Mesenchymal stem cell (in vitro differentiated cells and primary cell): Measurements from ENCODE around the gene P2RY6.

Experiments
- DNase-seq: peaks from one replicate; pipeline ENCODE4 v3.0.0-alpha.2; 2013
- H2AFZ ChIP-seq: one replicate; pipeline ENCODE4 v1.6.1; 2013; ENCODE audit warnings: low read depth, mild to moderate bottlenecking, control low read depth, inconsistent platforms, low read length, moderate library complexity
- H2AK5ac ChIP-seq: 2 replicates; pipeline ENCODE4 v1.6.1; 2013; ENCODE audit warnings: low read length, moderate library complexity, mild to moderate bottlenecking, inconsistent platforms; ENCODE audit not compliant: severe bottlenecking
- H2BK120ac ChIP-seq: one replicate; pipeline ENCODE4 v1.6.1; 2013; ENCODE audit warnings: low read depth, mild to moderate bottlenecking, inconsistent platforms, low read length, moderate library complexity
- H2BK12ac ChIP-seq, 2 experiments: one replicate each; pipeline ENCODE4 v1.6.1; 2013; ENCODE audit warnings: inconsistent platforms in 2 of 2, low read length in 2 of 2, mild to moderate bottlenecking in 2 of 2, moderate library complexity in 2 of 2, control low read depth in 1 of 2
- H2BK15ac ChIP-seq: one replicate; pipeline ENCODE4 v1.6.1; 2013; ENCODE audit warnings: mild to moderate bottlenecking, low read depth, inconsistent platforms; ENCODE audit not compliant: poor library complexity, severe bottlenecking
- H2BK5ac ChIP-seq: 2 replicates; pipeline ENCODE4 v1.6.1; 2013; ENCODE audit warnings: low read depth, mild to moderate bottlenecking, low read length, control low read depth, inconsistent platforms; ENCODE audit not compliant: poor library complexity, severe bottlenecking
- H3K14ac ChIP-seq, 2 experiments: one replicate each; pipeline ENCODE4 v1.6.1; 2013; ENCODE audit warnings: inconsistent platforms in 2 of 2, low read length in 2 of 2, control low read depth in 1 of 2, mild to moderate bottlenecking in 1 of 2, moderate library complexity in 1 of 2
- H3K18ac ChIP-seq, 2 experiments: one replicate each; pipeline ENCODE4 v1.6.1; 2013; ENCODE audit warnings: inconsistent platforms in 2 of 2, low read length in 2 of 2, control low read depth in 1 of 2, low read depth in 1 of 2, mild to moderate bottlenecking in 1 of 2
- H3K23ac ChIP-seq, 2 experiments: one replicate each; pipeline ENCODE4 v1.6.1; 2013; ENCODE audit warnings: inconsistent platforms in 2 of 2, low read length in 2 of 2, mild to moderate bottlenecking in 2 of 2, moderate library complexity in 2 of 2, control low read depth in 1 of 2
- H3K27ac ChIP-seq: 2 replicates; pipeline ENCODE4 v1.5.1; 2013; ENCODE audit warnings: mild to moderate bottlenecking, moderate library complexity, low read length, control low read depth, inconsistent platforms; ENCODE audit not compliant: poor library complexity, severe bottlenecking
- H3K27me3 ChIP-seq, 2 experiments: 2 replicates each; pipeline versions ENCODE4 v1.6.1 to v1.7.0; 2013; ENCODE audit warnings: low read length in 2 of 2, mild to moderate bottlenecking in 2 of 2, moderate library complexity in 2 of 2, control low read depth in 1 of 2, inconsistent platforms in 1 of 2; ENCODE audit not compliant: control insufficient read depth in 1 of 2, insufficient read depth in 1 of 2
- H3K36me3 ChIP-seq, 2 experiments: 2 replicates each; pipeline versions ENCODE4 v1.6.1 to v1.7.0; 2013; ENCODE audit warnings: low read length in 2 of 2, control low read depth in 1 of 2, inconsistent platforms in 1 of 2, low read depth in 1 of 2, mild to moderate bottlenecking in 1 of 2; ENCODE audit not compliant: insufficient read depth in 2 of 2, control insufficient read depth in 1 of 2
- H3K4ac ChIP-seq, 2 experiments: one replicate each; pipeline ENCODE4 v1.6.1; 2013; ENCODE audit warnings: inconsistent platforms in 2 of 2, low read length in 2 of 2, mild to moderate bottlenecking in 2 of 2, moderate library complexity in 2 of 2, control low read depth in 1 of 2, low read depth in 1 of 2
- H3K4me1 ChIP-seq: 2 replicates; pipeline ENCODE4 v1.6.1; 2013; ENCODE audit warnings: low read depth, low read length, control low read depth; ENCODE audit not compliant: control insufficient read depth, insufficient read depth
- H3K4me2 ChIP-seq: 2 replicates; pipeline ENCODE4 v1.6.1; 2013; ENCODE audit warnings: low read length, mild to moderate bottlenecking, inconsistent platforms; ENCODE audit not compliant: poor library complexity, severe bottlenecking
- H3K4me3 ChIP-seq, 2 experiments: 2 replicates each; pipeline versions ENCODE4 v1.5.1 to v1.7.0; 2013; ENCODE audit warnings: low read length in 2 of 2, mild to moderate bottlenecking in 2 of 2, control low read depth in 1 of 2, low read depth in 1 of 2; ENCODE audit not compliant: insufficient read depth in 1 of 2
- H3K79me1 ChIP-seq: replicated peaks from 2 replicates; pipeline ENCODE4 v1.6.1; 2013; ENCODE audit warnings: mild to moderate bottlenecking, control low read depth, low read length, inconsistent platforms; ENCODE audit not compliant: poor library complexity, severe bottlenecking
- H3K9ac ChIP-seq: 2 replicates; pipeline ENCODE4 v1.7.0; 2013; ENCODE audit warnings: mild to moderate bottlenecking, low read length, moderate library complexity
- H3K9me3 ChIP-seq: 2 replicates; pipeline ENCODE4 v1.7.0; 2013; ENCODE audit warnings: mild to moderate bottlenecking, low read length; ENCODE audit not compliant: control insufficient read depth
- H4K8ac ChIP-seq: one replicate; pipeline ENCODE4 v1.6.1; 2013; ENCODE audit warnings: inconsistent platforms, mild to moderate bottlenecking, low read length, moderate library complexity
- H4K91ac ChIP-seq: one replicate; pipeline ENCODE4 v1.6.1; 2013; ENCODE audit warnings: mild to moderate bottlenecking, low read length, inconsistent platforms
- WGBS: methylation state at CpG from one replicate; pipeline ENCODE4 v1.1.7; 2013; ENCODE audit warnings: mixed read lengths; 5-methylcytosine and 5-hydroxymethylcytosine counted together

The P2RY6 gene

GRCh38 chr11:73310076-73310475 lies 37.9 kb downstream of the P2RY6 start:
- H4K91ac ChIP-seq: no peak overlapping the region
- peaks cover 57% of the 10 kb centered on the region for H3K4me1 ChIP-seq
- H3K4me3 ChIP-seq: peak overlapping the region; percentile 26 to 89
- H4K8ac ChIP-seq: no peak overlapping the region
- peak overlapping the region; percentile 9 for H2AK5ac ChIP-seq
- H3K79me1 ChIP-seq: no peaks in the 10 kb centered on the region
- H2BK15ac ChIP-seq: no peak overlapping the region
- peak overlapping the region; percentile 64 to 77 for H3K18ac ChIP-seq
- H2AFZ ChIP-seq: no peak overlapping the region
- no peak overlapping the region for H3K14ac ChIP-seq
- H3K4me2 ChIP-seq: peak overlapping the region; percentile 98
- H3K23ac ChIP-seq: no peak overlapping the region
- peak overlapping the region in 1 of 2 experiments; percentile 35 for H3K4ac ChIP-seq
- no peaks in the 10 kb centered on the region for H3K9me3 ChIP-seq
- H3K36me3 ChIP-seq: peaks cover 24 to 27% of the 10 kb centered on the region in 2 experiments
- H3K27ac ChIP-seq: peak overlapping the region; percentile 94
- no peak overlapping the region for H2BK120ac ChIP-seq
- H3K9ac ChIP-seq: peak overlapping the region; percentile 98
- H2BK5ac ChIP-seq: no peak overlapping the region
- H3K27me3 ChIP-seq: no peaks in the 10 kb centered on the region
- no peak for DNase-seq
- WGBS: 86% methylated on average over 16 of the region's 16 CpGs
- no peak overlapping the region for H2BK12ac ChIP-seq

GRCh38 chr11:73310661-73311393 lies 38.7 kb downstream of the P2RY6 start:
- peak overlapping the region; percentile 79 for H3K9ac ChIP-seq
- H2AFZ ChIP-seq: no peak overlapping the region
- H3K23ac ChIP-seq: no peak overlapping the region
- no peak overlapping the region for H2BK15ac ChIP-seq
- H3K4ac ChIP-seq: no peak overlapping the region
- peak overlapping the region in 1 of 2 experiments; percentile 89 for H3K4me3 ChIP-seq
- H3K4me1 ChIP-seq: peaks cover 64% of the 10 kb centered on the region
- DNase-seq: no peak
- H2BK5ac ChIP-seq: no peak overlapping the region
- H3K18ac ChIP-seq: peak overlapping the region in 1 of 2 experiments; percentile 22
- 76% methylated on average over 22 of the region's 22 CpGs for WGBS
- peak overlapping the region in 1 of 2 experiments; percentile 51 for H2BK12ac ChIP-seq
- H3K79me1 ChIP-seq: no peaks in the 10 kb centered on the region
- H3K36me3 ChIP-seq: peaks cover 24 to 27% of the 10 kb centered on the region in 2 experiments
- H4K91ac ChIP-seq: no peak overlapping the region
- peak overlapping the region; percentile 23 for H2AK5ac ChIP-seq
- H3K27ac ChIP-seq: no peak overlapping the region
- no peak overlapping the region for H2BK120ac ChIP-seq
- no peak overlapping the region for H4K8ac ChIP-seq
- H3K14ac ChIP-seq: peak overlapping the region in 1 of 2 experiments; percentile 76
- H3K4me2 ChIP-seq: peak overlapping the region; percentile 35
- no peaks in the 10 kb centered on the region for H3K9me3 ChIP-seq
- H3K27me3 ChIP-seq: no peaks in the 10 kb centered on the region

- Histone ChIP-seq H2BK12ac (peak overlapping the region; percentile 40 to 49), H3K9ac (peak overlapping the region; percentile 79), H3K14ac (peak overlapping the region in 1 of 2 experiments; percentile 46), H4K91ac (peak overlapping the region; percentile 78), H3K4me3 (peak overlapping the region in 1 of 2 experiments; percentile 89), H2AK5ac (peak overlapping the region; percentile 46), H4K8ac (peak overlapping the region; percentile 65), H3K23ac (peak overlapping the region in 1 of 2 experiments; percentile 50), H3K9me3 (no peaks in the 10 kb centered on the region), H3K36me3 (peaks cover 25 to 27% of the 10 kb centered on the region in 2 experiments), H3K27me3 (no peaks in the 10 kb centered on the region), H3K27ac (no peak overlapping the region), H2BK120ac (no peak overlapping the region), H3K4ac (peak overlapping the region in 1 of 2 experiments; percentile 5), H2AFZ (no peak overlapping the region), H2BK5ac (no peak overlapping the region), H2BK15ac (no peak overlapping the region), H3K4me1 (peaks cover 65% of the 10 kb centered on the region), H3K4me2 (peak overlapping the region; percentile 35), H3K79me1 (no peaks in the 10 kb centered on the region), H3K18ac (peak overlapping the region; percentile 19 to 22)
- DNase-seq: no peak
- WGBS: 78% methylated on average over 18 of the region's 18 CpGs
These were observed 39.3 kb downstream of the P2RY6 start for GRCh38 chr11:73311394-73311869.

- no peak overlapping the region for H2BK12ac ChIP-seq
- 27% methylated on average over 2 of the region's 2 CpGs for WGBS
- no peak overlapping the region for H2BK120ac ChIP-seq
- peak overlapping the region in 1 of 2 experiments; percentile 89 for H3K4me3 ChIP-seq
- H3K9me3 ChIP-seq: no peaks in the 10 kb centered on the region
- no peak for DNase-seq
- peak overlapping the region; percentile 85 for H3K27ac ChIP-seq
- H3K18ac ChIP-seq: no peak overlapping the region
- H3K4ac ChIP-seq: no peak overlapping the region
- peaks cover 65% of the 10 kb centered on the region for H3K4me1 ChIP-seq
- H3K23ac ChIP-seq: no peak overlapping the region
- no peak overlapping the region for H2BK15ac ChIP-seq
- no peak overlapping the region for H4K8ac ChIP-seq
- no peak overlapping the region for H2AFZ ChIP-seq
- no peak overlapping the region for H3K14ac ChIP-seq
- H2BK5ac ChIP-seq: no peak overlapping the region
- H3K79me1 ChIP-seq: no peaks in the 10 kb centered on the region
- peaks cover 29 to 30% of the 10 kb centered on the region in 2 experiments for H3K36me3 ChIP-seq
- H4K91ac ChIP-seq: no peak overlapping the region
- H2AK5ac ChIP-seq: peak overlapping the region; percentile 4
- H3K9ac ChIP-seq: peak overlapping the region; percentile 79
- no peaks in the 10 kb centered on the region for H3K27me3 ChIP-seq
- peak overlapping the region; percentile 73 for H3K4me2 ChIP-seq
These were observed 39.9 kb downstream of the P2RY6 start for GRCh38 chr11:73312036-73312435.
